Activated naive CD4-positive, alpha-beta T cell treated with Interleukin-2 at 50 U/mL for 16 hours (primary cell): ENCODE results near the gene ATP2A2.

Source experiments
- DNase-seq: peaks from one replicate; pipeline ENCODE4 v3.0.0-alpha.2; 2020

Gene ATP2A2

GRCh38 chr12:110262442-110263388 is 18.3 kb upstream of the ATP2A2 start:
- DNase-seq, result no peak

GRCh38 chr12:110266381-110266960 is 14.6 kb upstream of the ATP2A2 start:
- DNase-seq, result no peak

DNA sequence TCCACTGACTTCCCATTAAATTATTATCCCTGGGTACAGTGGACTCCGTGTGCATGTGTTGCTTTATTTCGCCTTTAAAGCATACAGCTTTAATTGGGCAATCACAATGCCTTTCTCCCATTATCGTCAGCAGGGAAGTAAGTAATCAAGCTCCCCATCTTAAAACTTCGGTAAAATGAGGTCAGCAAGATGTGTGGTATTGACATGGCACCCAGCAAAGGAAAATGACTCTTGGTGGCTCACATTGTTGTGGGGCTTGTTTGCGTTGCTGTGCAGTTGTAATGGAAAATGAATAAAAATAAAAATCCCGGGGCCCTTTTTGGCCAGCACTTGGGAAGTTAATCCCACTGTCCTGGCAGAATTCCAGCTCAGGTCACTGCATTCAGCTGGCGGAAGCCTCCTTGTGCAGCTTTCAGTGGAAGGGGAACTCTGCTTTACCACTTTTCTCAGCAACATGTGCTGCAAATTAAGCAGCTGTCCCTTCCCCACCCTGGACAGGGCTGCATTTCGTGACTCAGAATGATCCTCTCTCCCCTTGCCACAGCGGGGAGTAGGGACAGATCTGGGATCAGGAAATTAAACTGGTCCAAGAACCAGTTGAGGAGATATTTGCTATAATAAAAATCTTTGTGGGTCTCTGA is 13.9 kb upstream of the ATP2A2 start:
- no peak for DNase-seq

GRCh38 chr12:110269622-110270124 is 11.4 kb upstream of the ATP2A2 start:
- no peak for DNase-seq

GRCh38 chr12:110270125-110270962 is 10.7 kb upstream of the ATP2A2 start:
- DNase-seq, result no peak

GRCh38 chr12:110271015-110271414 is 10.0 kb upstream of the ATP2A2 start:
- no peak for DNase-seq

- DNase-seq, result no peak
Observed at GRCh38 chr12:110277530-110278254, 3.4 kb upstream of the ATP2A2 start.

- DNase-seq, result no peak
Observed at GRCh38 chr12:110278255-110278536, 2.9 kb upstream of the ATP2A2 start.

- no peak for DNase-seq
Observed at GRCh38 chr12:110279566-110280375, 1.3 kb upstream of the ATP2A2 start.

- DNase-seq, result peak; percentile 66
Observed at GRCh38 chr12:110280392-110280778, 662 bp upstream of the ATP2A2 start.

- DNase-seq, result peak; percentile 58
Observed at GRCh38 chr12:110281549-110282299, 677 bp downstream of the ATP2A2 start.

- DNase-seq, result no peak
Observed at GRCh38 chr12:110282300-110282860, 1.3 kb downstream of the ATP2A2 start.

DNA sequence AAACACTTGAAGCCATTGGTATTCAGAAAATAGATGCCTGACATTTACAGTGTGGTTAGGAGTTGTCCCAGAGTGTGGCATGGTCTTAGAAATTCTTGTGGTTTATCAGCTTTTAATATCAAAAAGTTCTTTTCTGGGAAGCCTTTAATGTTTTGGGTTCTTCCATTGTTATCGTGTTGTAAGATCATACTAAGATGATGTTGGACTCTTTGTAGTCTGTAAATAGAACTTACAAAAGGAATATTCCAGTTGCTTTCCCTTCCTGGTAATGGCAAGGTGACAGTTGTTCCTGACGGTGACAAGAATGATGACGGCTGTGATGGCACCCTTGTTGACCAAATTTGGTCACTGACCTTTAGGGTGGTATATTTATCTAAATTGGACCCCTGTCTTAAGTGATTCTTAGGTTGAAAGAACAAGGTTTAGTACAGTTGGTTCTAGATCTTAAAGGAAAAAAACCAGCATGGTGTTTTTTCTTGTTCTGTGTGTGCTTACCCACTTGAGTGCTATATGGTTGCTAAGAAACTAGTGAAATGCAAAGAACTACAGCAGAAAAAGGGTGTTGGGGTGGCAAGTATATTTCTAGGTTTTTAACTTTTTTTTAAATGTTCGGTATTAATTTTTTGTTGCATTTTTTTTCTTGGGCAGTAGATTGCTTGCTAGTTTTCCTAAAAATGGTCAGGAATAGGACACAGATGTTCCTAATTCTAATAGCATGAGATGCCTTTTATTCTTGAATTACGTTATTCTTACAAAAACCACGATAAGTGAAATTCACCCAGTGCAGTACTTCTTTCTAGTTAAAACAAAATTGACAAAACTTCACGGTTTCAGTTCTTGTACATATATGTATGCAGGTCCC is 2.1 kb downstream of the ATP2A2 start:
- no peak for DNase-seq

DNA sequence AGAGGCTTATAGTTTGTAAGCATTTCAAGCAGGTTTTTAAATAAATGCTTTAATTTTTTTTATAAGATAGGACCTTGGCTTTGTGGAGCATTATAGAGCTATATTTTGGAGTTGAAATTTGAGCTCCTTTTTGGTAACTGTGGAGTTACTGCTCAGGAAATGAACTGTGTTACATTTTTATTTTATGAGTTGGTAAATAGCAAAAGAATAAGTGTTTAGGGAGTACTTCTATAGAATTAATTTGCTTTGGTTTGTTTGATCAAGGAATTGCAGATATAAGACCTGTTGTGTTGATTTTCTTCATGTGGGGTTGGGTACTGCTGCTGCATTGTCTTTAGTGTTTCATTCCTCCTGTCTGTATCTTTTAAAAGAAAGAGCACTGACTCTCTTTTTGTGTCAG is 3.5 kb downstream of the ATP2A2 start:
- DNase-seq, result no peak

GRCh38 chr12:110286623-110287022 is 5.6 kb downstream of the ATP2A2 start:
- DNase-seq, result no peak

DNA sequence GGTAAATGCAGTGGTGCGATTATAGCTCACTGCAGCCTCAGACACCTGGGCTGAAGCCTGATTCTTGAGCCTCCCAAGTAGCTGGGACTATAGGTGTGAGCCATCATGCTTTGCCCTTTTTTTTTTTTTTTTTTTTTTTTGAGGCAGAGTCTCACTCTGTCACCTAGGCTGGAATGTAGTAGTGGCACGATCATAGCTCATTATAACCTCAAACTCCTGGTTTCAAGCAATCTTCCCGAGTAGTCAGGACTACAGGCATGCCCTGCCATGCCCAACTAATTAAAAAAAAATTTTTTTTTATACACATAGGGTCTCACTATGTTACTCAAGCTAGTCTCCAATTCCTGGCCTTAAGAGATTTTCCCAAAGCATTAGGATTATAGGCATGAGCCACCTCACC is 6.9 kb downstream of the ATP2A2 start:
- no peak for DNase-seq

GRCh38 chr12:110289044-110289710 is 8.1 kb downstream of the ATP2A2 start:
- DNase-seq, result no peak

- DNase-seq, result no peak
Observed at GRCh38 chr12:110289711-110290078, 8.6 kb downstream of the ATP2A2 start.
